Raji (cell line): ENCODE results near the gene CLCF1.

ENCODE experiments used
- POLR2A ChIP-seq: IDR thresholded peaks from 2 replicates; pipeline ENCODE4 v1.6.1; 2011; ENCODE audit warnings: low read depth, low read length, control low read depth; ENCODE audit not compliant: insufficient read depth

The CLCF1 gene

DNA sequence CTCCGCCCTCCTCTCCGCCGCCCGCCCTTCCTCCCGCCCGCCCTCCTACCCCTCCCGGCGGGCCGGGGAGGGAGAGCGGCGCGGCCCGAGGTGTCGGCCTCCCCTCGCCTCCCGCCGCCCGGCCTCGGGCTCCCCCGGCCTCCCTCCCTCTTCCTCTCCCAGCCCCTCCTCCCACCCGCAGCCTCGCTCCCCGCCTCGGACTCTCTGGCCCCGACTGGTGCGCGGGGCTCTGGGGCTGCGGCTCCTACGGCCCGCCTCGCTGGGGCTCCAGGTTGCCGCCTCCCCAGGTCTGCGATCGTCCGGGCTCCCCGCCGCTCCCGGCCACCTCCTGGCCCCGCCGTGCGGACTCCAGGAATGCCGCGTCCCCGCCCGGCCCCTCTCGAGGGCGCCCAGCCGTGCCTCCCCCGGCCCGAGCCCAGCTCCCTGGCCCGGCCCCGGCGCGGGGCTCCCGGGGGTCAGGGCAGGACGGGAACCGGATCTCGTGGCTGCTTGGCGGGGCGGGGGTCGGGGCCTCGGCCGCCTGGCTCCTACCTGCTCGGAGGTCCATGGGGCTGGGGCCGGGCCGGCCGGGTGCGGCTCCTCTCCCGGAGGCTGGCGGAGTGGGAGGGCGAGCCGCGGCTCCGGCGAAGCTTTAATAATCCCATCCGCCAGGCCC is at the start of gene CLCF1:
CLCF1 (minus strand) TSS at position 606 of the 655 bp plus-strand sequence; CDS start at position 547, 59 bp downstream.
- TF ChIP-seq POLR2A, result peak; percentile 29; the same call in 1 of the 2 replicates

DNA sequence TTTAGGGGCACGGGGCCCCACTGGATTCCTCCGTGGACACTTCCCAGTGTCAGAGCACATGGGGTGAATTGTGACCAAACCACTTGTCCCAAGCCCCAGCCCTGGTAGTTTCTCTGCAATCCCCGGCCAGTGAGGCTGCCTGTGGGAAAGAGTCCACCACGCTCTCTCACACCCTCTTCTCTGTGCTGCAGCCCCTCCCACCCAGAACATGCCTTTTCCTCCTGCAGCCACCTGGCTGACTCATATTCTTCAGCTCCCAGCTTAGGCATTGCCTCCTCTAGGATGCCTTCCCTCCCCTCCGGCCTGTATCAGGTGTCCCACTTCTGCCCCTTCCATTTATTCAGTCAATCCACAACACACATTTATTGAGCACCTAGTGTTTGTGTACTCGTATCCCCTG is 49.5 kb upstream of the CLCF1 start:
- no peak for TF ChIP-seq POLR2A

DNA sequence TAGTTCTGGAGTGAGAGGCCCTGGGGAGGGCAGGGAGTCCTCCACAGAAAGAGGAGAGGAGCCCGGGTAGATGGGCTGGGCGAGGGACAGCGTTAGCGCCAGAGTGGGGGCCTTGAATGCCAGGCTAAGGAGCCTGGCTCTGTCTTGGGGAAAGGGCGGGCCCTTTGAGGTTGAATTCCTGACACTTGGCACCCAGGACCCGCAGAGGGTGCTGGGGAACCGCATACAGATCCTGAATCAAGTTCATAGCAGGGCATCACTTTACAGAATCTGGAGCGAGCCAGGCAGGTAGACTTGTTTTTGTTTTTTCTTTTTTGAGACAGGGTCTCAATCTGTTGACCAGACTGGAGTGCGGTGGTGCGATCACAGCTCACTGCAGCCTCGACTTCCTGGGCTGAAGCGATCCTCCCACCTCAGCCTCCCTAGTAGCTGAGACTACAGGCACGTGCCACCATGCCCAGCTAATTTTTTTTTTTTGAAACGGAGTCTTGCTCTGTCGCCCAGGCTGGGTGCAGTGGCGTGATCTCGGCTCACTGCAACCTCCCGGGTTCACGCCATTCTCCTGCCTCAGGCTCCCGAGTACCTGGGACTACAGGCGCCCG is 48.1 kb upstream of the CLCF1 start:
- no peak for TF ChIP-seq POLR2A

DNA sequence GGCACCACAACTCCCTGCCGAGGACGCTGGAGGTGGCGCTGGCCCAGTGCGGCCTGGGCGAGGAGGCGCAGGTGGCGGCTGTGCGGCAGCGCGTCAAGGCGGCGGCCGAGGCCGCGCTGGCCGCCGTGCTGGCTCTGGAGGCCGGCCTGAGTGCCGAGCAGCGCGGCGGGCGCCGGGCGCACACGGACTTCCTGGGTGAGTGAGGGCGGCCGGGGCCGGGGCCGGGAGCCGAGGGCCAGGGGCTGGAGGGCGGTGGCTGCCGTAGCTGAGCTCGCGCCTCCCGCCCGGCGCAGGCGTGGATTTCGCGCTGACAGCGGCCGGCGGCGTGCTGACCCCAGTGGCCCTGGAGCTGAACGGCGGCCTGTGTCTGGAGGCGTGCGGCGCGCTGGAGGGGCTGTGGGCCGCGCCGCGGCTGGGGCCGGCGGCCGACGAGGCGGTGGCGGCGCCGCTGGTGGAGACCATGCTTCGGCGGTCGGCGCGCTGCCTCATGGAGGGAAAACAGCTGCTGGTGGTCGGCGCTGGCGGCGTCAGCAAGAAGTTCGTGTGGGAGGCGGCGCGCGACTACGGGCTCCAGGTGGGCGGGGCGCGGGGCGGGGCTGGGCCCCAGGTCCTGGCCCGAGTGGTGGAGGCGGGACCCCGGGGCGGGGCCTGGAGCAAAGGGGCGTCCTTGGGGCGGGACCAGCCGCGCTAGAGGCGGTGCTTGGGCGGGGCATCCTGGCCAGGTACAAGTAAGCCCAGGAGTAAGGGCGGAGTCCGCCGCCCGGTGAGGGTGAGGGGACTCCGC is 47.4 kb upstream of the CLCF1 start:
- TF ChIP-seq POLR2A, result peak; percentile 89

DNA sequence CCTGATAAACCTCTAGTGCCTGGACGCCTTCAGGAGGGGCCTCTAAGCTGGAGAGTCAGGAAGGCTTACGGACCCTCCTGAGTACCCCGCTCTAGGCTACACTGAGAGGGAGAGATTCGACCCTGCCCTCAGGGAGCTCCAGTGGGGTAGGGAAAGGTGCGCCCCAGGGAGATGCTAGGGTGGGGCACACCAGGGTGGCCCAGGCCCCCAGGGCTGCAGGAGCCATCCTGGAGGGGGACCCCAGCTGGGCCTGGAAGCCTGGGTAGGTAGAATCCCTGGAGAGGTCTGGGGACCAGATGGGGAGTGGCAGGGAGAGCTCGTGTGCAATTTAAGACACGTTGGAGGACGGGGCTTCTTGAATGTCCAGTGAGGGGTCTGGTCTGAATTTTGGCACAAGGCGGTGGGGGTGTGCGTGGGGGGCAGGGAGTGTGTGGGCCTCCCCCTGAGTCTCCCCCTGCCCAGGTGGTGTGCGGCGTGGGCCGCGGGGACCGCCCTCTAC is 46.8 kb upstream of the CLCF1 start:
- TF ChIP-seq POLR2A, result peak; percentile 6; the same call in 1 of the 2 replicates

DNA sequence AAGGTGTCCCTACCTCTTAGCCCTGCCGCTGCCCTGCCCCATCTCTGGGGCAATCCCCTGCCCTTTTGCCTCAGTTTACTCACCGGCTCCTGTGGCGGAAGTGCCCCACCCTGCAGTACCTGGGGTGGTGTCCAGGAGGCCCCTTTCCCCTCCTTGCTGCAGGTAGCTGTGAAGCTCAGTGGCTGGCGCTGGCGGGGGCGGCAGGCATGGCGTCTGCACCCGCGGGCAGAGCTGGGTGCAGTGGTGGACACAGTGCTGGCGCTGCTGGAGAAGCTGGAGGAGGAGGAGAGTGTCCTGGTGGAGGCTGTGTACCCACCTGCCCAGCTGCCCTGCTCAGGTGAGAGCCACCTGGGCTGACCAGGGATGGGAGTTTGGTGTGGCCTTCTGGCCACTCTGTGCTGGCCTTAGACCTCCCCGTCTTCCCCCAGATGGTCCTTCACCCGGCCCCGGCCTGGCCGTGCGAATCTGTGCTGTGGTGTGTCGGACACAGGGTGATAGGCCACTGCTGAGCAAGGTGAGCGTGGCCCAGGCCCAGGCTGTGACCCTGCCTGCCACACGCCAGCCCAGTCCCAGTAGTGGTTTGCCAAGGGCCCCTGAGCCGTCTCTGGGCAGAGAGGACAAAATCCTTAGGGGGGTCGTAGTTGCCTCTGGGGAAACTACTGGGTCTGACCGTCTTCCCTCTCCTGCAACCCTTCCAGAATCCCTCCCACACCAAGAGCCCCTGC is 46.1 kb upstream of the CLCF1 start:
- peak; percentile 20; the same call in 1 of the 2 replicates for TF ChIP-seq POLR2A

DNA sequence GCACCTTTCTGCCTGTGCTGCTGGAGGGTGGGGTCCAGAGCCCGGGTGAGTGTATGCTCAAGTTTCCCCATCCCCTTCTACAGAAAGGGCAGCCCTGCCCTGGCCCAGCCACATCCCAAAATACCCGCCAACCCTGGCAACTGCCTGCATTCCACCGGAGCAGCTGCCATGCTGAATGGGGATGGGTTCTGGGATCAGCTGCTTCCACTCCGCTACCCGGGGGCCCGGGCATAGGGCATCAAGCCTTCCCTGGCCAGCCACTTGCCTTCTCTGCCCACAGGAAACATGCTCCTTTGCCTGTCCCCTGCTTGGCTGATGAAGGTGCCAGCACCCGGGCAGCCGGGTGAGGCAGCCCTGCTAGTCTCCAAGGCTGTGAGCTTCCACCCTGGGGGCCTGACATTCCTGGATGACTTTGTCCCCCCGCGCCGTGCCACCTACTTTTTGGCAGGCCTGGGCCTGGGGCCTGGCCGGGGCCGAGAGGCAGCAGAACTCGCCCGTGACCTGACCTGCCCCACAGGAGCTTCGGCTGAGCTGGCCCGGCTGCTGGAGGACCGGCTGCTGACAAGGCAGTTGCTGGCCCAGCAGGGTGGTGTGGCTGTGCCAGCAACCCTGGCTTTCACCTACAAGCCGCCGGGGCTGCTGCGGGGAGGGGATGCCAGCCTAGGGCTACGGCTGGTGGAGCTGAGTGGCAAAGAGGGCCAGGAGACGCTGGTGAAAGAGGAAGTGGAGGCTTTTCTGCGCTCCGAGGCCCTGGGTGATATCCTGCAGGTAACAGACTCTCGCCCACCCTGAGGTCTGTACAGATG is 45.3 kb upstream of the CLCF1 start:
- TF ChIP-seq POLR2A, result no peak

DNA sequence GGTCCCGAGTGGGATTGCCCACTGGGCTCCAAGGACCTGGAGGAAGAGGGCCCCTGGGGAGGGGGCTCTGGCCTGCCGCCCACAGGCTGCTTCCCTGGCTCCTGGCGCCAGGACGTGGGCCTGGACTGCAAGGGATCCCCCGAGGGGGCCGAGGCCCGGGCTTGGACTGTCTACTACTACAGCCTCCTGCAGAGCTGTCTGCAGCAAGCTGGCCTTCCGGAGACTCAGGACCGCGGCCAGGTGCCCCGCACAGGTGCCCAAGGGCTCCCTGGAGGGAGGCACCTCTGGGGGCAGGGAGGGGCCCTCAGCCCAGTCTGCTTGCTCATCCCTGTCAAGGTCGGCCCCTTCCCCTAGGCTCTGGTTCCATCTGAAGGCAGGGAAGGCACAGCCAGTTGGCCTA is 44.0 kb upstream of the CLCF1 start:
- TF ChIP-seq POLR2A, result no peak

DNA sequence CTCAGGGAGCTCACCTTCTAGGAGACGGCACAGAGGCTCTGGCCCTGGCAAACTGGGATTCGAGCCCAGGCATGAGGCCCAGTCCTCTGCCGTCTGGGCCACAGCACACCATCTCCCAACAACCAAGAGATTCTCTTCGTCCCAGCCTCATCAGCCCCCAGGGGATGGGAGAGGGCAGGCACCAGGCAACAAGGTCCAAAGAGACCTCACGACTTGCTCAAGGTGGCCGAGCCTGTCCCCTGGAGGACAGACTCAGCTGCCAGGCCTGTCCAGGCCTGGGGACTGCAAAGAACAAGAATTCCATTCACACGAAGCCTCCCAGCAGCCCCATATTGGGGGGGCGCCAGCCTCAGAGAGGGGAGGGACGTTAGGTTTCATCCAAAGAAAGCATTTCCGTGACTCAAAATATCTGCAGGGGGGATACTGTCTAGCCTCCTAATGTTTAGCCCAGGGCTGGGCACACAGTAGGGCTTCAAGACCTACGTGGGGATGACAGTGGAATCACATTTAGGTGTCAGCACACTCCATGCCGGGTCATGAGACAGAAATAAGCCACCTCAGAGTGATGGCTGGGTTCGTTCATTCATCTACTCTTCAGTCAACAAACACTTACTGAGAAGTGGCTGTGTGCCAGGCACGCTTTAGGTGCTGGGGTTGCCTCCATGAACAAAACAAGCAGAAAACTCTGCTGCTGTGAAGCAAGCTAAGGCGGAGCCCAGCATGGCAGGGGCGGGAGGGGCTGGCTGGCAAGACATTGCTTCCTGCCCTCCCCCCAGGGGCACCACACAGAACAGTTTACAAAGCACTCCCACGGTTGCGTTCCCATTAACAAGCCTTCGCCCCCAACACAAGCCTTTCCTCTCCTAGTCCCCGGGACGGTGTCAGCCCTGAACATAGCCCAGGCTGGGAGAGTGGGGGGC is 43.3 kb upstream of the CLCF1 start:
- TF ChIP-seq POLR2A, result no peak

- no peak for TF ChIP-seq POLR2A
Measured at GRCh38 chr11:67415501-67416304, 42.3 kb upstream of the CLCF1 start, which contains the start of gene CARNS1. Gene CARNS1, plus strand, starts transcription at chr11:67415678. Its CDS starts 522 bp downstream, at chr11:67416200.

DNA sequence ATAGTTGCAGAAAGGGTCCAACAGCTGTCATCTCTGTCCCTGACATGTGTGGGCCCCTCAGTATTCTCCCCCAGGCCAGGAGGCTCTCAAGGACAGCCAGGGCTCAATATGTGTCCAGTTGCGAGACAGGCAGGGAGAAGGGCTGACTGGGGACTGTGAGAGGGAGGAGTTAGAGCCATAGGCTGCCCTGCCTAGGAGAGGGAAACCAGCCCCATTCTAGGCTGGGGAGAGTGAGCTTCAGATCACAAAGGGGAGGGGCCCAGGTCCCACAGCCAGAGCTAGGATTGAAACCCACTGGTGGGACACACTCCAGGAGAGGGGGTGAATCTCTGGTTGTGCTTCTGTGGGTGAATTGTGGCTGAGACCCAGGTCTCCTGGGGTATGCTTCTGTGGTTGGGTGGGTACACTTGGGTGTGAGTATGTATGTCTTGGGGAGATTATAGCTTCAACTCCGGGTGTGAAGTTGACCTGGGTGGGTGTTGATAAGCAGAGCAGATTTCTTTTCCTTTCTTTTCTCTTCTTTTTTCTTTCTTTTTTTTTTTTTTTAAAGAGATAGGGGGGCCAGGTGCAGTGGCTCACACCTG is 40.0 kb upstream of the CLCF1 start:
- TF ChIP-seq POLR2A, result no peak
